Gastrocnemius medialis (tissue), 4 donors: Measurements from ENCODE around the gene HEATR5A.

ENCODE experiments used
- POLR2A ChIP-seq, 2 donors: fragments of 450-650 bp; IDR thresholded peaks; one replicate each; pipeline ENCODE4 v1.6.1; 2017; ENCODE audit warnings: antibody characterized with exemption in 2 of 2, mild to moderate bottlenecking in 2 of 2, moderate library complexity in 2 of 2
- TF ChIP-seq, protein P1 (sequence below), 5 experiments: fragments of 450-650 bp in 3 of 5; fragments of 200-600 bp in 2 of 5; sonication (generic) in 2 of 5; IDR thresholded peaks in 4 of 5; conservative IDR thresholded peaks in 1 of 5; 1 replicate in 4 of 5; 2 replicates in 1 of 5; pipeline ENCODE4 v1.5.1; 2016 to 2019; ENCODE audit warnings: antibody characterized with exemption in 5 of 5, mild to moderate bottlenecking in 3 of 5, moderate library complexity in 3 of 5

DNA sequence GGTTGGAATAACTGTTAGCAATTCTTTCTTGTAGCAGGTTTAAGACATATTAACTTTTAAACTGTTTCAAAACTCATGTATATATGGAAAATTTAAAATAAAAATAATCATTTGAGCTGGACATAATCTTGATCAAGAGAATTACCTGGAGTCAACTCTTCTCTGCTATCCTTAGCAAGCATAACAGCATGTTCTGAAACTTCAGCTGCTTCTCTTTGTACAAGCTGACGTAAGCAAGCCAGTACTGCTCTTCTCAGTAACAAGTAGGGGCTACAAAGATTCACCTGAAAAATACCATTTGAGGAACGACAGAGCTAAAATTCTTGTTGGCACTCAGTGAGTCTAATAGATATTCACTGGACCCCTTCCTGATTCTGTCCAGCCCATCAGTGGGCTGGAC, 83.0 kb downstream of the HEATR5A start:
- TF ChIP-seq, protein P1, sequence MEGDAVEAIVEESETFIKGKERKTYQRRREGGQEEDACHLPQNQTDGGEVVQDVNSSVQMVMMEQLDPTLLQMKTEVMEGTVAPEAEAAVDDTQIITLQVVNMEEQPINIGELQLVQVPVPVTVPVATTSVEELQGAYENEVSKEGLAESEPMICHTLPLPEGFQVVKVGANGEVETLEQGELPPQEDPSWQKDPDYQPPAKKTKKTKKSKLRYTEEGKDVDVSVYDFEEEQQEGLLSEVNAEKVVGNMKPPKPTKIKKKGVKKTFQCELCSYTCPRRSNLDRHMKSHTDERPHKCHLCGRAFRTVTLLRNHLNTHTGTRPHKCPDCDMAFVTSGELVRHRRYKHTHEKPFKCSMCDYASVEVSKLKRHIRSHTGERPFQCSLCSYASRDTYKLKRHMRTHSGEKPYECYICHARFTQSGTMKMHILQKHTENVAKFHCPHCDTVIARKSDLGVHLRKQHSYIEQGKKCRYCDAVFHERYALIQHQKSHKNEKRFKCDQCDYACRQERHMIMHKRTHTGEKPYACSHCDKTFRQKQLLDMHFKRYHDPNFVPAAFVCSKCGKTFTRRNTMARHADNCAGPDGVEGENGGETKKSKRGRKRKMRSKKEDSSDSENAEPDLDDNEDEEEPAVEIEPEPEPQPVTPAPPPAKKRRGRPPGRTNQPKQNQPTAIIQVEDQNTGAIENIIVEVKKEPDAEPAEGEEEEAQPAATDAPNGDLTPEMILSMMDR (IDR thresholded peaks at IDR 0.05 in 4 of 5, conservative IDR thresholded peaks at IDR 0.05 in 1 of 5) = no peak
- no peak for TF ChIP-seq POLR2A (IDR thresholded peaks at IDR 0.05)
